Measurements from ENCODE around the gene KIR3DL1.
"Not testable (repeated sequence)": the region's sequence is repeated elsewhere in the genome, so short reads cannot be mapped to it uniquely, and the experiment has no call there.

The KIR3DL1 gene

GRCh38 chr19:54795758-54796157 is 20.5 kb upstream of the KIR3DL1 start:
- ATAC-seq: no peak
- H3K4me3 Mint-ChIP-seq: no peak overlapping the region
- H3K9me3 Mint-ChIP-seq: no peaks in the 10 kb centered on the region
- no peak for DNase-seq (ENCODE audit: low spot score in 2 of 2)
- no peak overlapping the region for H3K27ac Mint-ChIP-seq
- H3K4me1 Mint-ChIP-seq: peaks cover 22% of the 10 kb centered on the region
- H3K36me3 Mint-ChIP-seq: no peaks in the 10 kb centered on the region

GRCh38 chr19:54803410-54803809 is 12.9 kb upstream of the KIR3DL1 start, which contains the start of gene KIR2DL4:
Gene KIR2DL4, plus strand, starts transcription at chr19:54803610. Its CDS starts 42 bp downstream, at chr19:54803652.
- peak in 1 of 2 donors; percentile 67 for DNase-seq (ENCODE audit: low spot score in 2 of 2)
- H3K27ac Mint-ChIP-seq: peak within 1 kb of the TSS; percentile 18
- H3K36me3 Mint-ChIP-seq: no peaks in the 10 kb centered on the region
- peak; percentile 75 for ATAC-seq
- H3K4me1 Mint-ChIP-seq: peaks cover 7% of the 10 kb centered on the region
- H3K4me3 Mint-ChIP-seq: peak within 1 kb of the TSS; percentile 30
- H3K9me3 Mint-ChIP-seq: peaks cover 2% of the 10 kb centered on the region

DNA sequence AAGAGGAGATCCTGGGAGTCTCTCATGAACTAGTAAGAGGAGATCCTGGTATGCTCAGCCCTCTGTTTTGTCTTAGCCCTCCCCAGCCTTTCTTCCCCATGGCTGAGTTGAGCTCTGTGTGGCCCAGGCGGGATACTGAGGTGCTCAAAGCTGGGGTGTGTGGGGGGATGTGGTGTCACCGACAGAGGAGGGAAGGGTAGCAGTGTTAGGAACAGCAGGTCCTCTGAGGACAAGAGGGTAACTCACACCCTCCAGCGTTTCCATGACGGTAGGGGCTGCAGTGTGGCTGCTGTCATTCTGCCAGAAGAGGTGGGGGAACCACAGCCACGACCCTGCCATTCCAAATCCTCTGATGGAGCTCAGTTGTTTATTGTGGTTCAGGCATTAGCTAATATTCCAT is 12.2 kb upstream of the KIR3DL1 start:
- no peak for DNase-seq (ENCODE audit: low spot score in 2 of 2)
- Mint-ChIP-seq H3K36me3 (no peaks in the 10 kb centered on the region), H3K27ac (no peak overlapping the region), H3K4me1 (peaks cover 7% of the 10 kb centered on the region), H3K4me3 (peak overlapping the region; percentile 30), H3K9me3 (peaks cover 2% of the 10 kb centered on the region)
- peak; percentile 31 for ATAC-seq

- Mint-ChIP-seq H3K36me3 (no peaks in the 10 kb centered on the region), H3K4me1 (peaks cover 7% of the 10 kb centered on the region), H3K9me3 (peaks cover 2% of the 10 kb centered on the region), H3K27ac (no peak overlapping the region), H3K4me3 (no peak overlapping the region)
- DNase-seq (ENCODE audit: low spot score in 2 of 2): no peak
- ATAC-seq: no peak
These were observed 11.7 kb upstream of the KIR3DL1 start for GRCh38 chr19:54804571-54804970.

- Mint-ChIP-seq H3K9me3 (peaks cover 8% of the 10 kb centered on the region), H3K36me3 (no peaks in the 10 kb centered on the region), H3K4me1 (peaks cover 7% of the 10 kb centered on the region), H3K27ac (no peak overlapping the region), H3K4me3 (no peak overlapping the region)
- no peak for DNase-seq (ENCODE audit: low spot score in 2 of 2)
- no peak for ATAC-seq
These were observed 10.4 kb upstream of the KIR3DL1 start for GRCh38 chr19:54805665-54806515.

DNA sequence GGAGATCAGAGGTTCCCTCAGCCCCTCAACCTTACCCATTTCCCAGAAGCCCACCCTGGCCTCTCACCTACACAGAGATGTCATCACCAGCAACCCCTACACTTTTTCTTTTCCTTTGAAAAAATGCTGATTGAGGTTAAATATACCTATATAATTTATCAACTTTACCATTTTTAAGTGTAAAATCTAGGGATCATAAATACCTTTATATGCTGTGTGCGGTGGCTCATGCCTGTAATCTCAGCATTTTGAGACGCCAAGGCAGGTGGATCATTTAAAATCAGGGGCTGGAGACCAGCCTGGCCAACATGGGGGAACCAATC is 9.8 kb upstream of the KIR3DL1 start:
- Mint-ChIP-seq H3K9me3 (peaks cover 8% of the 10 kb centered on the region), H3K36me3 (no peaks in the 10 kb centered on the region), H3K4me1 (peaks cover 7% of the 10 kb centered on the region), H3K4me3 (no peak overlapping the region), H3K27ac (no peak overlapping the region)
- no peak for DNase-seq (ENCODE audit: low spot score in 2 of 2)
- no peak for ATAC-seq

DNA sequence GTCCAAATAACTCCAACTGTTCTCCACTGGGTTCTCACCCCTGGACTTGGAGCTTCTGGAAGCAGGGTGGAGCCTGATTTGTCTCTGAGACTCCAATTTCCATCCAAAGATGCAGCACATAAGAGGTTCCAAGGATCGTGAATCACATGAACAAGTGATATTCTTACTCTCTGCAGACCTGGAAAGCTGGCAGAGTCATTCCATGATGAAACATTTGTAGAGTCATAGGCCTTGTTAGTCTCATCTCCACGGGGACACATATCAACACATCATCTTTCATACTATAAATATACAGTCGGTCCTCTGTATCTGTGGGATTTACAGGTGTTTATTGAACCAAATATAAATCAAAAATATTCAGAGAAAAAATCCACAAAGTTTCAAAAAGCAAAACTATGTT is 1.7 kb upstream of the KIR3DL1 start:
- not testable (repeated sequence) for DNase-seq (ENCODE audit: low spot score in 2 of 2); H3K4me3 Mint-ChIP-seq; ATAC-seq; H3K4me1 Mint-ChIP-seq; H3K27ac Mint-ChIP-seq; H3K36me3 Mint-ChIP-seq
- peaks cover 12% of the 10 kb centered on the region for H3K9me3 Mint-ChIP-seq

- Mint-ChIP-seq H3K9me3 (no peaks in the 10 kb centered on the region), H3K27ac (no peak overlapping the region), H3K36me3 (no peaks in the 10 kb centered on the region), H3K4me1 (no peaks in the 10 kb centered on the region), H3K4me3 (no peak overlapping the region)
- ATAC-seq (no peak), DNase-seq (ENCODE audit: low spot score in 2 of 2) (no peak)
These were observed 1.6 kb downstream of the KIR3DL1 start for GRCh38 chr19:54817670-54818536.

- not testable (repeated sequence) for H3K27ac Mint-ChIP-seq; H3K4me3 Mint-ChIP-seq; DNase-seq (ENCODE audit: low spot score in 2 of 2); H3K36me3 Mint-ChIP-seq; H3K9me3 Mint-ChIP-seq; H3K4me1 Mint-ChIP-seq; ATAC-seq
These were observed 8.1 kb downstream of the KIR3DL1 start for GRCh38 chr19:54824416-54824815.

- H3K36me3 Mint-ChIP-seq, H3K4me1 Mint-ChIP-seq: not testable (repeated sequence)
These were observed 9.1 kb downstream of the KIR3DL1 start for GRCh38 chr19:54825326-54825725.

DNA sequence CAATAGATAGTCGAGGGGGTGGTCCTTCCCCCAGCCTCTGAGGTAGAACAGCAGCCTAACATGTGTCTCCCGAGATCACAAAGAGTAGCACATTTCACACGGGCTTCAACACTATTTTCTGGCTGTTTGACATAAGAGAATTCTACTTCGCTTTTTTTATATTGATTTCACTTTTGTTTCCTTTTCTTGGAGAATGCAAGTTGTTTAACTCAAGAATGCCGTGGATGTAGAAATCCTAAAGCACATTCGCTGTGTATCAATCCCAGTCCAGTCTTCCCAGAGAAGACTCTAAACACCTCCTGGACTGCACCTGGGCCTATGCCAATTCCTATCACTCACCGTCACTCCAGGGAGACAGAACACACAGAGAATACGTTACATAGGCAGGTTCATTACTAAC is 11.8 kb downstream of the KIR3DL1 start:
- not testable (repeated sequence) for ATAC-seq; H3K36me3 Mint-ChIP-seq; DNase-seq (ENCODE audit: low spot score in 2 of 2)

More at GRCh38 chr19:54825326-54825725, 9.1 kb downstream of the KIR3DL1 start:
- not testable (repeated sequence) for H3K27ac Mint-ChIP-seq; H3K9me3 Mint-ChIP-seq; ATAC-seq; H3K4me3 Mint-ChIP-seq; DNase-seq (ENCODE audit: low spot score in 2 of 2)

GRCh38 chr19:54832496-54832895 is 16.2 kb downstream of the KIR3DL1 start, which contains the start of gene KIR2DS4:
Gene KIR2DS4, plus strand, starts transcription at chr19:54832676.
- not testable (repeated sequence) for DNase-seq (ENCODE audit: low spot score in 2 of 2); H3K4me1 Mint-ChIP-seq; ATAC-seq; H3K36me3 Mint-ChIP-seq; H3K27ac Mint-ChIP-seq; H3K9me3 Mint-ChIP-seq; H3K4me3 Mint-ChIP-seq

More for the DNA sequence above, 11.8 kb downstream of the KIR3DL1 start:
- H3K4me3 Mint-ChIP-seq, H3K27ac Mint-ChIP-seq, H3K4me1 Mint-ChIP-seq, H3K9me3 Mint-ChIP-seq: not testable (repeated sequence)

DNA sequence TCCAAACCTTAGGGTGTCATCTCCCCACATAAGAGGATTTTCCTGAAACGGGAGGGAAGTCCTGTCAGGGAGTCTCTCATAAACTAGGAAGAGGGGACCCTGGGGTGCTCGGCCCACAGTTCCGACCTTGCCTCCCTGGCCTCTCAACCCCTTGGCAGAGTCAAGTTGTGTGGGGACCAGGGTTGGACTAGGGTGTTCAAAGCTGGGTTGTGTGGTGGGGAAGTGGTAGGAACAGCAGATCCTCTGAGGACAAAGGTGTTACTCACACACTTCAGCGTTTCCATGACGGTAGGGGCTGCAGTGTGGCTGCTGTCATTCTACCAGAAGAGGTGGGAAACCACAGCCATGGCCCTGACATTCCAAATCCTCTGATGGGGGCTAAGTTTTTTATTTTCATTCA is 18.9 kb downstream of the KIR3DL1 start:
- H3K9me3 Mint-ChIP-seq; H3K36me3 Mint-ChIP-seq; H3K27ac Mint-ChIP-seq; H3K4me1 Mint-ChIP-seq; DNase-seq (ENCODE audit: low spot score in 2 of 2); H3K4me3 Mint-ChIP-seq; ATAC-seq: not testable (repeated sequence)

- not testable (repeated sequence) for H3K27ac Mint-ChIP-seq; H3K4me3 Mint-ChIP-seq; ATAC-seq; H3K36me3 Mint-ChIP-seq; H3K9me3 Mint-ChIP-seq; H3K4me1 Mint-ChIP-seq; DNase-seq (ENCODE audit: low spot score in 2 of 2)
These were observed 21.3 kb downstream of the KIR3DL1 start for GRCh38 chr19:54837522-54837921.

- ATAC-seq; H3K4me1 Mint-ChIP-seq; H3K27ac Mint-ChIP-seq; H3K4me3 Mint-ChIP-seq; H3K36me3 Mint-ChIP-seq; DNase-seq (ENCODE audit: low spot score in 2 of 2); H3K9me3 Mint-ChIP-seq: not testable (repeated sequence)
These were observed 26.9 kb downstream of the KIR3DL1 start for GRCh38 chr19:54843171-54843570.
